ENCODE results near the gene ZSCAN26.

- TF ChIP-seq CTCF (IDR thresholded peaks at IDR 0.05): no peak
- no peak for TF ChIP-seq EZH2 (IDR thresholded peaks at IDR 0.05)
- no peak for TF ChIP-seq EZH2phosphoT487 (IDR thresholded peaks at IDR 0.05)
Measured at GRCh38 chr6:28312939-28313338, 46.0 kb downstream of the ZSCAN26 start.

All from neural progenitor cell (in vitro differentiated cells).